ENCODE data around the gene CKAP4. TPM values are rescaled to one million over a fixed set of nuclear protein-coding genes. Genes with fewer than 3 reads are reported as not detected.

Gene CKAP4
- total and polyA plus RNA-seq, 2 experiments from 2014 or later, result 139 to 151 TPM

GRCh38 chr12:106273491-106273890 is 25.7 kb upstream of the CKAP4 start:
- no peak overlapping the region for H3K4me3 ChIP-seq
- DNase-seq (ENCODE audit: low read depth in 1 of 2, low spot score in 1 of 2), result no peak
- no peak overlapping the region for H3K27ac ChIP-seq
- H3K9me3 ChIP-seq (ENCODE audit: low read depth), result no peaks in the 10 kb centered on the region
- H3K27me3 ChIP-seq, result no peaks in the 10 kb centered on the region
- no peaks in the 10 kb centered on the region for H3K4me1 ChIP-seq (ENCODE audit: low read depth)
- no peak for TF ChIP-seq CTCF (IDR thresholded peaks at IDR 0.05; ENCODE audit: low read depth, low read length)
- no peaks in the 10 kb centered on the region for H3K36me3 ChIP-seq

DNA sequence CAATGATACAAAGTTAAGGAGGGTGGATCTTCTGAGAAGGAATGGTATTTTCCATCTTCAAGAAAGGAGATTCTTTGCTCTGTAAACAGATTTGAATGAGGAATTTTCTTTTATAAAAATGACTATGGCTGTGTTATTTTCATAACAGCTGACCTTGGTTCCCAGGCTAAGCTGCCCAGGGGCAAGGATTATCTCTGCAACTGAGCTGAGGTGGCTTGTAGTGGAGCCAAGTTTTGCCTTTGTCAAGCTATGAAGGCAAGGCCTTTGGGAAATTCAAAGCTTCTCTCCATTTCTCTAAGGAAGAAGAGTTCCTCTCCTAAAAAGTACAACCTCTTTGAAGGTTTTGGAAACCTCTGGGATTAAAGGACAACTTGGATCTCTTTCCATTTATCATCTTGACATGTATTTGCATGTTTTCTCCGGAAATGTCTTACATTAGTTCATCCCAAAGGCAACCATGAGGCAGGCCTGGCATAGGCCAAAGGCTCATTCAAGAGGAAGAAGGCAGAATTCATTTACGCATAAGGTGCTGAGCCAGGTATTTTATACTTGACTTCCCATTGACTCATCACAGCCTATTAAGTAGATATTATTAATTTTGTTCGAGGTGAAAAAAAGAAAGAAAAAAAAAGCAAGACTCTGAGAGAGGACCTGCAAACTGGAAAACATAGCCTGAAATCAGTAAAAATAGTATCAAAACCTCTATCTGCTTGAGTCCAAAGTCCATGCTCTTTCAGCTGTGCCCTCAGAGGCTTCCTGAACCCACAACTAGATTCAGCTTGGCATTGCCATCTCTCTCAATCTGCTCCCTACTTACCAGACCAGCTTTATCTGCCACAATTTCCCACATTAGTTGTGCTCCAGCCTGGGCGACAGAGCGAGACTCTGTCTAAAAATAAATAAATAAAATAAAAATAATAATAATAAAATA is 24.0 kb upstream of the CKAP4 start:
- no peak for TF ChIP-seq CTCF (IDR thresholded peaks at IDR 0.05; ENCODE audit: low read depth, low read length)
- H3K4me3 ChIP-seq, result no peak overlapping the region
- H3K27me3 ChIP-seq, result no peaks in the 10 kb centered on the region
- no peaks in the 10 kb centered on the region for H3K9me3 ChIP-seq (ENCODE audit: low read depth)
- no peak overlapping the region for H3K27ac ChIP-seq
- H3K36me3 ChIP-seq, result no peaks in the 10 kb centered on the region
- H3K4me1 ChIP-seq (ENCODE audit: low read depth), result no peaks in the 10 kb centered on the region
- no peak for DNase-seq (ENCODE audit: low read depth in 1 of 2, low spot score in 1 of 2)

- H3K27ac ChIP-seq, result no peak overlapping the region
- no peaks in the 10 kb centered on the region for H3K27me3 ChIP-seq
- no peak for DNase-seq (ENCODE audit: low read depth in 1 of 2, low spot score in 1 of 2)
- TF ChIP-seq CTCF (IDR thresholded peaks at IDR 0.05; ENCODE audit: low read depth, low read length), result no peak
- no peaks in the 10 kb centered on the region for H3K36me3 ChIP-seq
- H3K4me3 ChIP-seq, result no peak overlapping the region
- H3K9me3 ChIP-seq (ENCODE audit: low read depth), result no peaks in the 10 kb centered on the region
- no peaks in the 10 kb centered on the region for H3K4me1 ChIP-seq (ENCODE audit: low read depth)
These were observed 21.4 kb upstream of the CKAP4 start for GRCh38 chr12:106269150-106269771.

GRCh38 chr12:106267535-106267934 is 19.7 kb upstream of the CKAP4 start:
- peak in 1 of 2 donors; percentile 14 for DNase-seq (ENCODE audit: low read depth in 1 of 2, low spot score in 1 of 2)
- H3K36me3 ChIP-seq, result no peaks in the 10 kb centered on the region

GRCh38 chr12:106265116-106265515 is 17.3 kb upstream of the CKAP4 start:
- TF ChIP-seq CTCF (IDR thresholded peaks at IDR 0.05; ENCODE audit: low read depth, low read length), result no peak
- Histone ChIP-seq H3K36me3 (no peaks in the 10 kb centered on the region), H3K27me3 (no peaks in the 10 kb centered on the region), H3K4me3 (no peak overlapping the region), H3K27ac (no peak overlapping the region), H3K9me3 (ENCODE audit: low read depth) (no peaks in the 10 kb centered on the region), H3K4me1 (ENCODE audit: low read depth) (no peaks in the 10 kb centered on the region)
- no peak for DNase-seq (ENCODE audit: low read depth in 1 of 2, low spot score in 1 of 2)

More at GRCh38 chr12:106267535-106267934, 19.7 kb upstream of the CKAP4 start:
- Histone ChIP-seq H3K4me3 (no peak overlapping the region), H3K9me3 (ENCODE audit: low read depth) (no peaks in the 10 kb centered on the region), H3K4me1 (ENCODE audit: low read depth) (no peaks in the 10 kb centered on the region), H3K27me3 (no peaks in the 10 kb centered on the region), H3K27ac (no peak overlapping the region)
- TF ChIP-seq CTCF (IDR thresholded peaks at IDR 0.05; ENCODE audit: low read depth, low read length), result no peak

Data from cardiac muscle cell (in vitro differentiated cells and primary cell).